Stomach (tissue), 9 donors: ENCODE results near the gene ERLIN1. TPM values are rescaled to one million over a fixed set of nuclear protein-coding genes. Genes with fewer than 3 reads are reported as not detected.

Experiments used
- DNase-seq, 2 donors: peaks; one replicate each; pipeline versions ENCODE4 v3.0.0 to v3.0.0-alpha.2; 2013 to 2019
- H3K27ac ChIP-seq, 5 donors: fragments of 200-600 bp in 4 of 5; sonication (generic) in 4 of 5; one replicate each; pipeline ENCODE4 v1.5.1; 2013 to 2019; ENCODE audit warnings: mild to moderate bottlenecking in 1 of 5, moderate library complexity in 1 of 5
- H3K27me3 ChIP-seq, 3 donors: fragments of 200-600 bp; sonication (generic); one replicate each; pipeline ENCODE4 v1.5.1; 2017 to 2019; ENCODE audit warnings: mixed run types in 1 of 3
- H3K36me3 ChIP-seq, 4 donors: fragments of 200-600 bp; sonication (generic); 1 replicate in 3 of 4; 2 replicates in 1 of 4; pipeline ENCODE4 v1.5.1; 2016 to 2019
- H3K4me1 ChIP-seq, 4 donors: fragments of 200-600 bp; sonication (generic); one replicate each; pipeline ENCODE4 v1.5.1; 2016 to 2019
- H3K4me3 ChIP-seq, 4 donors: fragments of 200-600 bp; sonication (generic) in 3 of 4; one replicate each; pipeline ENCODE4 v1.5.1; 2016 to 2019; ENCODE audit warnings: mild to moderate bottlenecking in 1 of 4
- H3K9me3 ChIP-seq, 4 donors: fragments of 200-600 bp; sonication (generic); one replicate each; pipeline ENCODE4 v1.5.1; 2016 to 2019
- EP300 ChIP-seq: sonication (generic); formaldehyde crosslinking; IDR thresholded peaks from one replicate; pipeline ENCODE4 v1.6.1; 2017; ENCODE audit warnings: antibody characterized with exemption
- POLR2A ChIP-seq, 4 donors: fragments of 450-650 bp; IDR thresholded peaks; one replicate each; pipeline ENCODE4 v1.6.1; 2016; ENCODE audit warnings: antibody characterized with exemption in 4 of 4, control low read depth in 2 of 4, mild to moderate bottlenecking in 1 of 4, moderate library complexity in 1 of 4
- POLR2AphosphoS5 ChIP-seq, 3 donors: sonication (generic); formaldehyde crosslinking; IDR thresholded peaks; one replicate each; pipeline ENCODE4 v1.6.1; 2016; ENCODE audit warnings: antibody characterized with exemption in 3 of 3
- WGBS, 5 donors: extraction: QIAGEN DNeasy Blood & Tissue Kit in 3 of 5; methylation state at CpG; one replicate each; pipeline versions ENCODE4 v1.1.5 to v1.1.7; 2013 to 2018; 5-methylcytosine and 5-hydroxymethylcytosine counted together
- intact Hi-C: fragments of 100-400 bp; cut with DNase I; formaldehyde crosslinking; loops from one replicate; pipeline ENCODE4 v1.15.1; 2023; ENCODE audit warnings: low total_unique reads
- polyA plus RNA-seq, 3 donors: library from polyadenylated mRNA; stranded (reverse); fragments of 200-250 nt; gene quantifications; one replicate each; pipeline ENCODE4 v1.2.3, GENCODE V29; 2013
- total RNA-seq, 5 donors: library from RNA; depleted of rRNA; stranded (reverse); fragments of >200 nt; gene quantifications; one replicate each; pipeline versions ENCODE4 v1.1.0 to v1.2.3, GENCODE V29; 2014 to 2016
- TF ChIP-seq, protein P1 (sequence below), 7 experiments: fragments of 450-650 bp in 4 of 7; fragments of 200-600 bp in 3 of 7; sonication (generic) in 3 of 7; IDR thresholded peaks; one replicate each; pipeline ENCODE4 v1.5.1; 2016 to 2019; ENCODE audit warnings: antibody characterized with exemption in 7 of 7, control low read depth in 2 of 7, mild to moderate bottlenecking in 1 of 7
- donor health status: healthy with polysubstance abuse.
- donor health status: Bipolar disorder and iron deficiency.
- donor health status: healthy.

The ERLIN1 gene
- total and polyA plus RNA-seq, 8 donors: 4.4 to 61.5 (median 9.4) TPM

DNA sequence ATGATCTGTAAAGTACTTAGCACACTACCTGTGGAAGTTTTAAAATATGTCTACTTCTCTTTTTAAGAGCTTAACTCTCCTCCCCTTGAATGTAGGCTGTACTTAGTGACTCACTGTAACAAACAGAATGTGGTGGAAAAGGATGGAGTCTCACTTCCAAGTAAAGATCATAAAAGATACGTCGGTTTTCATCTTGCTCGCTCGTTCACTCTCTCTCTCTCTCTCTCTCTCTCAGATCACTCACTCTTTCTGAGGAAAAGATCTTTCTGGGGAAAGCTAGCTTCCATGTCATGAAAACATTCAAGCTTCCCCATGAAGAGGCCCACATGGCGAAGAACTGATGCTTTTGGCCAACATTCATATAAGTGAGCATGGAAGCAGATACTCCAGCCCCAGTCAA, 38.0 kb upstream of the ERLIN1 start:
- Histone ChIP-seq H3K27ac (no peak overlapping the region), H3K9me3 (no peaks in the 10 kb centered on the region), H3K27me3 (no peaks in the 10 kb centered on the region), H3K4me1 (peaks cover 7 to 18% (median 10%) of the 10 kb centered on the region in 4 donors), H3K36me3 (peaks cover 26 to 70% (median 69%) of the 10 kb centered on the region in 4 donors), H3K4me3 (no peak overlapping the region)
- DNase-seq: no peak
- intact Hi-C loops: no loop called here
- TF ChIP-seq POLR2AphosphoS5 (IDR thresholded peaks at IDR 0.05) (no peak), EP300 (no peak), POLR2A (IDR thresholded peaks at IDR 0.05) (no peak)
- TF ChIP-seq, protein P1, sequence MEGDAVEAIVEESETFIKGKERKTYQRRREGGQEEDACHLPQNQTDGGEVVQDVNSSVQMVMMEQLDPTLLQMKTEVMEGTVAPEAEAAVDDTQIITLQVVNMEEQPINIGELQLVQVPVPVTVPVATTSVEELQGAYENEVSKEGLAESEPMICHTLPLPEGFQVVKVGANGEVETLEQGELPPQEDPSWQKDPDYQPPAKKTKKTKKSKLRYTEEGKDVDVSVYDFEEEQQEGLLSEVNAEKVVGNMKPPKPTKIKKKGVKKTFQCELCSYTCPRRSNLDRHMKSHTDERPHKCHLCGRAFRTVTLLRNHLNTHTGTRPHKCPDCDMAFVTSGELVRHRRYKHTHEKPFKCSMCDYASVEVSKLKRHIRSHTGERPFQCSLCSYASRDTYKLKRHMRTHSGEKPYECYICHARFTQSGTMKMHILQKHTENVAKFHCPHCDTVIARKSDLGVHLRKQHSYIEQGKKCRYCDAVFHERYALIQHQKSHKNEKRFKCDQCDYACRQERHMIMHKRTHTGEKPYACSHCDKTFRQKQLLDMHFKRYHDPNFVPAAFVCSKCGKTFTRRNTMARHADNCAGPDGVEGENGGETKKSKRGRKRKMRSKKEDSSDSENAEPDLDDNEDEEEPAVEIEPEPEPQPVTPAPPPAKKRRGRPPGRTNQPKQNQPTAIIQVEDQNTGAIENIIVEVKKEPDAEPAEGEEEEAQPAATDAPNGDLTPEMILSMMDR (IDR thresholded peaks at IDR 0.05): no peak
- 76 to 92% (median 80%) methylated on average over 5 of the region's 5 CpGs for WGBS, 5 donors

DNA sequence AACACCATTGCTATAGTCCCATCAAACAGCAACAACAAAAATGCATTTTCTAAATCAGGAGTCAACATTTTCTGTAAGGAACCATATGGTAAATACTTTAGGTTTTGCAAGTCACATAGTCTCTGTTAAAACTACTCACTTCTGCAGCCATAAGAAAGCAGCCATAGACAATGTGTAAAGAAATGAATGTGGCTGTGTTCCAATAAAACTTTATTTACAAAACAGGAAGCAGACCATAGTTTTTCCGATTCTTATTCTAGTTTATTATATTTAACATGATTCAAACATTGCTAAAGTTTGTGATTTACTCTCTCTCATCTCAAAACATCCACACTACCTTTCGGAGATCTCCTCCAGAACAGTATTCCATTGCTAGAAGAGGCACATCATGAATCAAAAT, 36.7 kb upstream of the ERLIN1 start:
- Histone ChIP-seq H3K4me1 (peaks cover 0 to 4% (median 0%) of the 10 kb centered on the region in 4 donors), H3K36me3 (peaks cover 31 to 84% (median 83%) of the 10 kb centered on the region in 4 donors), H3K9me3 (no peaks in the 10 kb centered on the region), H3K4me3 (no peak overlapping the region), H3K27ac (no peak overlapping the region), H3K27me3 (no peaks in the 10 kb centered on the region)
- intact Hi-C loops: no loop called here
- 91 to 97% (median 96%) methylated on average over 2 of the region's 2 CpGs for WGBS, 5 donors
- TF ChIP-seq EP300 (no peak), POLR2A (IDR thresholded peaks at IDR 0.05) (no peak), POLR2AphosphoS5 (IDR thresholded peaks at IDR 0.05) (no peak)
- TF ChIP-seq, protein P1 (IDR thresholded peaks at IDR 0.05): no peak
- no peak for DNase-seq

DNA sequence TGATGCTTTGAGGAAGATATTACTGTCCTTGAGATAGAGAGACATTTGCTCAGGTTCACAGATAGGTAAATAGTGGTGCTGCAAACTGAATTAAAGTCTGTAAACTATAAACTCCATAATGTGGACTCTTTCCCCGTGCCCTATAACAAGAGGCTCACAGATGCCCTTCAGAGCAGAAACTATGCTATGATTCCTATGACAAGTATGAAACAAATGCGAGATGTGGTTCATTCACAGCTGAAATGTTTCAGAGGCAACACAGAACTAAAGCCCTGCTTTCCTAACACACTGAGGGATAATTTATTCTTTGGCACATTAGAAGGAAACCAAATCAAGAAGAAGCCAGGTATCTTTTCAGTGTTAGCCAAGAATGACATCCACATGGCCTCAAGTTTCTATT, 30.2 kb upstream of the ERLIN1 start:
- H3K9me3 ChIP-seq: no peaks in the 10 kb centered on the region
- intact Hi-C loops: no loop called here
- H3K4me3 ChIP-seq: no peak overlapping the region
- TF ChIP-seq, protein P1 (IDR thresholded peaks at IDR 0.05): no peak
- H3K4me1 ChIP-seq: no peaks in the 10 kb centered on the region
- 85 to 95% (median 93%) methylated on average over 2 of the region's 2 CpGs for WGBS, 5 donors
- H3K36me3 ChIP-seq: peaks cover 39 to 100% (median 99%) of the 10 kb centered on the region in 4 donors
- no peaks in the 10 kb centered on the region for H3K27me3 ChIP-seq
- no peak for DNase-seq
- no peak overlapping the region for H3K27ac ChIP-seq

DNA sequence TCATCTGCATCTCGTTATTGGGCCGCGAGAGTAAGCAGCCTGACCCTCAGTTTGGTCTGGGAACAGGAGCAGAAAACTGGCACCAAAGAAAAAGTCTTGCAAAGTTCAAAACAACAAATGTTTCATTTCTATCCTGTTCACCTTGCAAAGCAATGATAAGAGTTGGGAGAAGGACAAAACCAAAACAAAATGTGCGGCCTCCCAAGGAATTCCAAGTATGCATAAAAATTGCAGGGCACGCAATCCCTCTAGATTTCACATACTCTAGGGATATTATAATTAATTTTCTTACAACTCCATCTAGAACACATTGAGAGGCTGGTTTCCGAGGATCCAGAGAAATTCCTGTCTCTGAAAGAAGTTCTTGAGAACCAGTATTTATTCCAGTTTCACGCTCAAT, 23.5 kb upstream of the ERLIN1 start:
- peaks cover 30 to 93% (median 93%) of the 10 kb centered on the region in 4 donors for H3K36me3 ChIP-seq
- WGBS, 5 donors: 85 to 92% (median 91%) methylated on average over 7 of the region's 7 CpGs
- no peak overlapping the region for H3K27ac ChIP-seq
- intact Hi-C loops: no loop called here
- H3K4me1 ChIP-seq: no peaks in the 10 kb centered on the region
- no peaks in the 10 kb centered on the region for H3K9me3 ChIP-seq
- no peak overlapping the region for H3K4me3 ChIP-seq
- TF ChIP-seq, protein P1 (IDR thresholded peaks at IDR 0.05): no peak
- TF ChIP-seq POLR2AphosphoS5 (IDR thresholded peaks at IDR 0.05) (no peak), EP300 (no peak), POLR2A (IDR thresholded peaks at IDR 0.05) (no peak)
- no peaks in the 10 kb centered on the region for H3K27me3 ChIP-seq
- DNase-seq: no peak
